K562 (cell line): Measurements from ENCODE around the gene AGRN. TPM values are rescaled to one million over a fixed set of nuclear protein-coding genes. Genes with fewer than 3 reads are reported as not detected.

Experiments used
- ATAC-seq: fragments of 200-7000 bp; cut with Tn5 transposase; 3 replicates; pipeline ENCODE4 v1.9.1; 2020; ENCODE audit warnings: moderate library complexity
- BruUV-seq: library from RNA; stranded (reverse); fragments of 400-500 nt; replicated peaks from 2 replicates; lab custom pipeline; 2021; lab: Mats Ljungman, UMichigan
- CTCF ChIA-PET: fragments of 300-600 bp; formaldehyde crosslinking; extraction: SDS; loops from one replicate; lab custom pipeline; 2021; ENCODE audit warnings: low intra/inter-chr PET ratio; lab: Yijun Ruan, JAX
- POLR2A ChIA-PET: fragments of 300-600, 350-650 bp; sonication (Branson Sonifier 250); formaldehyde crosslinking; extraction: SDS; loops from one replicate; lab custom pipeline; 2021; ENCODE audit warnings: antibody characterized with exemption, inconsistent platforms; lab: Yijun Ruan, JAX
- DNase-seq, 4 experiments: peaks; one replicate each; pipeline versions ENCODE4 v3.0.0 to v3.0.0-alpha.2; 2011 to 2018; ENCODE audit warnings: low spot score in 3 of 4, mixed read lengths in 3 of 4; ENCODE audit errors: extremely low read depth in 1 of 4
- FAIRE-seq: peaks from 2 replicates; lab custom pipeline; 2011; peaks lifted over from hg19 to GRCh38; lab: Jason Lieb, UNC
- H2AFZ ChIP-seq: 2 replicates; pipeline ENCODE4 v1.6.0; 2011; ENCODE audit warnings: low read depth, low read length, control low read depth, inconsistent platforms
- H3K27ac ChIP-seq: fragments of 200-600 bp; 3 replicates; pipeline ENCODE4 v1.8.0; 2011; ENCODE audit warnings: low read depth, mild to moderate bottlenecking, control low read depth, inconsistent platforms, low read length, moderate library complexity, mixed read lengths; ENCODE audit errors: extremely low read depth
- H3K27me3 ChIP-seq, 2 experiments: fragments of 300-600 bp in 1 of 2; 2 replicates in 1 of 2; 3 replicates in 1 of 2; pipeline versions ENCODE4 v1.6.0 to v1.8.0; 2011; ENCODE audit warnings: inconsistent platforms in 2 of 2, low read length in 2 of 2, mild to moderate bottlenecking in 1 of 2, mixed read lengths in 1 of 2, moderate library complexity in 1 of 2; ENCODE audit not compliant: control insufficient read depth in 2 of 2, insufficient read depth in 2 of 2
- H3K36me3 ChIP-seq: fragments of 300-600 bp; 3 replicates; pipeline ENCODE4 v1.8.0; 2011; ENCODE audit warnings: mild to moderate bottlenecking, low read length, inconsistent platforms; ENCODE audit not compliant: control insufficient read depth, insufficient read depth
- H3K4me1 ChIP-seq, 2 experiments: fragments of 200-600 bp in 1 of 2; replicated peaks in 1 of 2; 2 replicates in 1 of 2; 3 replicates in 1 of 2; pipeline versions ENCODE4 v1.5.1 to v1.8.0; 2011; ENCODE audit warnings: inconsistent platforms in 2 of 2, low read length in 2 of 2, mild to moderate bottlenecking in 1 of 2, mixed read lengths in 1 of 2, moderate library complexity in 1 of 2; ENCODE audit not compliant: control insufficient read depth in 2 of 2, insufficient read depth in 2 of 2
- H3K4me2 ChIP-seq: 2 replicates; pipeline ENCODE4 v1.6.1; 2011; ENCODE audit warnings: low read length, control low read depth, inconsistent platforms, mixed read lengths; ENCODE audit not compliant: insufficient read depth
- H3K4me3 ChIP-seq: fragments of 200-600 bp; sonication (generic), shearing (Covaris generic); 2 replicates; pipeline ENCODE4 v1.5.1; 2016; ENCODE audit warnings: control low read depth, inconsistent platforms
- H3K79me2 ChIP-seq: fragments of 200-600 bp; 3 replicates; pipeline ENCODE4 v1.8.0; 2011; ENCODE audit warnings: low read length, inconsistent platforms; ENCODE audit not compliant: control insufficient read depth, insufficient read depth
- H3K9ac ChIP-seq, 2 experiments: 2 replicates each; pipeline versions ENCODE4 v1.6.0 to v1.6.1; 2011; ENCODE audit warnings: low read depth in 2 of 2, low read length in 2 of 2, control low read depth in 1 of 2, inconsistent platforms in 1 of 2, mild to moderate bottlenecking in 1 of 2, mixed read lengths in 1 of 2; ENCODE audit not compliant: insufficient read depth in 1 of 2
- H3K9me1 ChIP-seq: one replicate; pipeline ENCODE4 v1.6.0; 2011; ENCODE audit warnings: inconsistent platforms, mild to moderate bottlenecking, low read length, moderate library complexity; ENCODE audit not compliant: control insufficient read depth, insufficient read depth
- H3K9me3 ChIP-seq: replicated peaks from 2 replicates; pipeline ENCODE4 v1.5.1; 2011; ENCODE audit warnings: low read depth, low read length, inconsistent platforms; ENCODE audit not compliant: control insufficient read depth, insufficient read depth
- H4K20me1 ChIP-seq: replicated peaks from 2 replicates; pipeline ENCODE4 v1.6.1; 2011; ENCODE audit warnings: low read length, inconsistent platforms, mixed read lengths; ENCODE audit not compliant: control insufficient read depth, insufficient read depth
- CBX8 ChIP-seq: fragments of 200-600 bp; sonication (generic); IDR thresholded peaks from 2 replicates; pipeline ENCODE4 v1.6.1; 2012; ENCODE audit warnings: borderline replicate concordance, mixed run types, low read depth, mild to moderate bottlenecking, moderate library complexity, mixed read lengths, low read length, control low read depth, inconsistent platforms; ENCODE audit not compliant: poor library complexity, severe bottlenecking; ENCODE audit errors: extremely low read depth
- EWSR1 ChIP-seq: fragments of 450-650 bp; IDR thresholded peaks from 2 replicates; pipeline ENCODE4 v1.6.1; 2018; ENCODE audit warnings: borderline replicate concordance, mild to moderate bottlenecking, low read depth, moderate library complexity; ENCODE audit not compliant: partially characterized antibody
- HNRNPUL1 ChIP-seq: fragments of 200-400 bp; formaldehyde crosslinking; IDR thresholded peaks from 2 replicates; pipeline ENCODE4 v1.6.1; 2017; ENCODE audit warnings: low read length
- MAZ ChIP-seq, 2 experiments: fragments of 450-650 bp in 1 of 2; sonication (generic) in 1 of 2; formaldehyde crosslinking; IDR thresholded peaks in 1 of 2; conservative IDR thresholded peaks in 1 of 2; 2 replicates each; pipeline versions ENCODE4 v1.4.0 to v1.5.0; 2020; ENCODE audit warnings: mild to moderate bottlenecking in 1 of 2, missing genetic modification reagents in 1 of 2
- NFATC3 ChIP-seq: fragments of 450-650 bp; IDR thresholded peaks from 2 replicates; pipeline ENCODE4 v1.6.1; 2017; ENCODE audit warnings: mild to moderate bottlenecking
- NR2C1 ChIP-seq, 2 experiments: fragments of 450-650 bp; IDR thresholded peaks; 2 replicates each; pipeline ENCODE4 v1.6.1; 2017; ENCODE audit warnings: mild to moderate bottlenecking in 2 of 2, antibody characterized with exemption in 1 of 2, inconsistent platforms in 1 of 2, missing compliant biosample characterization in 1 of 2, missing genetic modification characterization in 1 of 2
- PRMT5 ChIP-seq: sonication (generic); formaldehyde crosslinking; IDR thresholded peaks from 2 replicates; pipeline ENCODE4 v1.5.0; 2020; ENCODE audit warnings: missing genetic modification reagents
- PURB ChIP-seq: sonication (generic); formaldehyde crosslinking; IDR thresholded peaks from 2 replicates; pipeline ENCODE4 v1.9.0; 2021; ENCODE audit warnings: low read depth, mild to moderate bottlenecking, missing genetic modification reagents
- RCOR1 ChIP-seq, 2 experiments: IDR thresholded peaks; 2 replicates each; pipeline ENCODE4 v1.6.1; 2012; ENCODE audit warnings: low read depth in 2 of 2, low read length in 2 of 2, borderline replicate concordance in 1 of 2, improper control_type of control experiment in 1 of 2
- SMC3 ChIP-seq: conservative IDR thresholded peaks from 2 replicates; pipeline ENCODE4 v1.6.1; 2011; ENCODE audit warnings: low read depth, low read length, improper control_type of control experiment; ENCODE audit not compliant: insufficient read depth
- ZC3H8 ChIP-seq: fragments of 450-650 bp; IDR thresholded peaks from 2 replicates; pipeline ENCODE4 v1.6.1; 2017
- ZNF311 ChIP-seq: fragments of 250-450 bp; sonication (Bioruptor Pico); IDR thresholded peaks from 2 replicates; pipeline ENCODE4 v1.4.0; 2020; ENCODE audit warnings: mild to moderate bottlenecking, moderate library complexity
- ZNF431 ChIP-seq: sonication (generic); formaldehyde crosslinking; IDR thresholded peaks from 2 replicates; pipeline ENCODE4 v1.8.0; 2022; ENCODE audit warnings: mild to moderate bottlenecking, missing genetic modification reagents
- ZNF780A ChIP-seq: fragments of 250-450 bp; sonication (Bioruptor Pico); IDR thresholded peaks from 2 replicates; pipeline ENCODE4 v1.5.0; 2021; ENCODE audit warnings: mild to moderate bottlenecking
- ZNF830 ChIP-seq: fragments of 250-450 bp; sonication (Bioruptor Pico); IDR thresholded peaks from 2 replicates; pipeline ENCODE4 v1.5.0; 2021; ENCODE audit warnings: mild to moderate bottlenecking
- ZSCAN29 ChIP-seq: fragments of 450-650 bp; IDR thresholded peaks from 2 replicates; pipeline ENCODE4 v1.6.1; 2017
- WGBS: fragments of 100-300 bp; shearing (Covaris generic); methylation state at CpG from one replicate; pipeline ENCODE4 v1.1.6; 2016; ENCODE audit warnings: low coverage, mixed read lengths; ENCODE audit not compliant: insufficient coverage; ENCODE audit errors: missing lambda C conversion rate; 5-methylcytosine and 5-hydroxymethylcytosine counted together
- in situ Hi-C: fragments of 300-500 bp; cut with MboI; formaldehyde crosslinking; loops from 4 replicates; pipeline ENCODE4 v1.15.0; 2018; ENCODE audit warnings: inconsistent platforms, mixed read lengths
- intact Hi-C: fragments of 100-400 bp; cut with micrococcal nuclease; formaldehyde crosslinking; loops from 2 replicates; pipeline ENCODE4 v1.14.2; 2022
- polyA plus RNA-seq, 8 experiments: library from polyadenylated mRNA; depleted of rRNA in 4 of 8; stranded (reverse) in 5 of 8; unstranded in 3 of 8; fragments of >200 nt; fragmentation: Nextera tagmentation in 2 of 8; fragmentation: Illumina TruSeq in 1 of 8; extraction: Ambion mirVana in 2 of 8; extraction: Trizol in 1 of 8; gene quantifications; 2 replicates each; pipeline versions ENCODE4 v1.2.1 to v1.2.3, GENCODE V29; 2011 to 2014; ENCODE audit warnings: inconsistent platforms in 1 of 8, missing spikeins in 1 of 8
- total RNA-seq, 7 experiments: library from RNA; depleted of rRNA in 6 of 7; stranded (reverse); fragments of >200 nt in 6 of 7; fragmentation: Illumina TruSeq in 2 of 7; extraction: Trizol in 2 of 7; gene quantifications; 2 replicates each; pipeline versions ENCODE4 v1.2.1 to v1.2.3, GENCODE V29; 2011 to 2021; ENCODE audit warnings: low replicate concordance in 1 of 7
- TF ChIP-seq, protein P1 (sequence below): conservative IDR thresholded peaks from 2 replicates; pipeline ENCODE4 v1.6.1; 2011; ENCODE audit warnings: low read depth, mild to moderate bottlenecking, low read length; ENCODE audit not compliant: control insufficient read depth
- TF ChIP-seq, protein P2 (sequence below): sonication (generic); formaldehyde crosslinking; IDR thresholded peaks from 2 replicates; pipeline ENCODE4 v1.8.1; 2022; ENCODE audit warnings: missing genetic modification reagents
- TF ChIP-seq, protein P3 (sequence below): sonication (generic); formaldehyde crosslinking; IDR thresholded peaks from 2 replicates; pipeline ENCODE4 v1.9.0; 2022; ENCODE audit warnings: mild to moderate bottlenecking, missing genetic modification reagents

AGRN gene
- total and polyA plus RNA-seq, 9 of the 15 experiments (the other 6 are each of a cell fraction or from before 2014, with no cell fraction given) = 0.04 to 111 (median 18.1) TPM

DNA sequence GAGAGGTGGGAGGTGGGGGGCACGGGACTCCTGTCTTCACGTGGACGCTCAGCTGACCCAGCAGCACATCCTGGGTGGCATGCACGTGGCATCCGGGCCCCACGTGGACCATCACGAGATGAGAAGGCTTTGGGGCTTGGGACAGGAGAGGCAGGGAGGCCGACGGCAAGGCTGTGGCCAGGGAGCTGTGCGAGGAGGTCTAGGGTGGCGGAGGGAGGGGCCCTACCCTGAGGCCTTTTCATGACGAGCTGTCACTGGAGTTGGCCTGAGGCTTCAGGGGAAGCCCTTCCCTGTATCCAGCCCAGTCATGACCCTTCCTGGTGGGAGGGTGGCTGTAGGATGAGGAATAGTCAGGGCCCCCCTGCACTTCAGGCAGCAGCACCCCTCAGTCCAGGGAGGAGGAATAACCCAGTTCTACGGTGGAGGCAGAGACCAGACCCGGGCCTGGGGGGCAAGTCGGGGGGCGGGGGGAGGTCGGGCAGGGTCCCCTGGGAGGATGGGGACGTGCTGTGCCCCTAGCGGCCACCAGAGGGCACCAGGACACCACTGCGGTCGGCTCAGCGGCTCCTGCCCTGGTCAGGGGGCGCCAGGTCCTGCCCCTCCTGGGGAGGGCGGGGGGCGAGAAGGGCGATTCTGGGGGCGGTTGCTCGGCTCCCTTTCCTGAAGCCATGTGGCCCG, 36.0 kb upstream of the AGRN start:
- in situ Hi-C loops = loop anchor here (10.0 kb wide), 1 partner anchor 81 kb away; no protein-coding TSS in a partner anchor
- Histone ChIP-seq H3K27me3 (peaks cover 39 to 51% of the 10 kb centered on the region in 2 experiments; a peak in 4 of 5 replicates), H4K20me1 (peaks cover 13% of the 10 kb centered on the region), H3K4me2 (no peak overlapping the region), H3K27ac (no peak overlapping the region), H3K9ac (peak overlapping the region in 1 of 2 experiments; percentile 50; a peak in 2 of 4 replicates), H3K4me1 (peaks cover 0 to 51% of the 10 kb centered on the region in 2 experiments; a peak in 2 of 5 replicates), H3K9me3 (no peaks in the 10 kb centered on the region), H3K36me3 (no peaks in the 10 kb centered on the region), H3K79me2 (no peaks in the 10 kb centered on the region), H3K9me1 (no peaks in the 10 kb centered on the region), H3K4me3 (no peak overlapping the region), H2AFZ (no peak overlapping the region)
- ATAC-seq (peak; percentile 82), DNase-seq (peak; percentile 69 to 90 (median 88)), FAIRE-seq (no peak)
- CTCF ChIA-PET = interaction anchor here (0.8 to 2.9 kb wide), 5 partner anchors 10 to 307 kb away, joined by 3 to 27 read pairs (median 8); no protein-coding TSS in a partner anchor
- POLR2A ChIA-PET = interaction anchor here (0.6 to 1.4 kb wide), 4 partner anchors 11 to 280 kb away, joined by 3 to 7 read pairs (median 6); no protein-coding TSS in a partner anchor
- no TSS peak for BruUV-seq
- WGBS = 4% methylated on average over 23 of the region's 29 CpGs
- intact Hi-C loops = loop anchor here (1.0 to 10.0 kb wide), 2 partner anchors 79 to 311 kb away; no protein-coding TSS in a partner anchor
- peak in 1 of 2 experiments; percentile 59; a peak in 1 of 4 replicates for TF ChIP-seq RCOR1 (IDR thresholded peaks at IDR 0.05; ENCODE audit: borderline replicate concordance in 1 of 2, low read depth in 2 of 2, low read length in 2 of 2)
- TF ChIP-seq, protein P1, sequence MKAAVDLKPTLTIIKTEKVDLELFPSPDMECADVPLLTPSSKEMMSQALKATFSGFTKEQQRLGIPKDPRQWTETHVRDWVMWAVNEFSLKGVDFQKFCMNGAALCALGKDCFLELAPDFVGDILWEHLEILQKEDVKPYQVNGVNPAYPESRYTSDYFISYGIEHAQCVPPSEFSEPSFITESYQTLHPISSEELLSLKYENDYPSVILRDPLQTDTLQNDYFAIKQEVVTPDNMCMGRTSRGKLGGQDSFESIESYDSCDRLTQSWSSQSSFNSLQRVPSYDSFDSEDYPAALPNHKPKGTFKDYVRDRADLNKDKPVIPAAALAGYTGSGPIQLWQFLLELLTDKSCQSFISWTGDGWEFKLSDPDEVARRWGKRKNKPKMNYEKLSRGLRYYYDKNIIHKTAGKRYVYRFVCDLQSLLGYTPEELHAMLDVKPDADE = 0 out of 2 replicates have a peak, but pooled peaks have one; percentile 32
- TF ChIP-seq EWSR1 = no peak
- TF ChIP-seq NR2C1 (IDR thresholded peaks at IDR 0.05) = no peak
- no peak for TF ChIP-seq NR2C1 (tag; IDR thresholded peaks at IDR 0.05)
- TF ChIP-seq ZNF431 = no peak
- TF ChIP-seq ZNF311 = no peak
- TF ChIP-seq CBX8 = no peak
- TF ChIP-seq SMC3 = peak; percentile 79
- no peak for TF ChIP-seq ZC3H8
- no peak for TF ChIP-seq ZNF830 (CRISPR knock-in tag)
- TF ChIP-seq PURB (CRISPR knock-in tag) = no peak
- TF ChIP-seq ZSCAN29 = no peak
- no peak for TF ChIP-seq NFATC3
- peak in 1 of 2 experiments; percentile 9; a peak in 1 of 4 replicates for TF ChIP-seq MAZ (CRISPR knock-in tag; conservative IDR thresholded peaks at IDR 0.05 in 1 of 2, IDR thresholded peaks at IDR 0.05 in 1 of 2)
- TF ChIP-seq ZNF780A (CRISPR knock-in tag) = no peak
- TF ChIP-seq PRMT5 (CRISPR knock-in tag) = no peak
- TF ChIP-seq, protein P2, sequence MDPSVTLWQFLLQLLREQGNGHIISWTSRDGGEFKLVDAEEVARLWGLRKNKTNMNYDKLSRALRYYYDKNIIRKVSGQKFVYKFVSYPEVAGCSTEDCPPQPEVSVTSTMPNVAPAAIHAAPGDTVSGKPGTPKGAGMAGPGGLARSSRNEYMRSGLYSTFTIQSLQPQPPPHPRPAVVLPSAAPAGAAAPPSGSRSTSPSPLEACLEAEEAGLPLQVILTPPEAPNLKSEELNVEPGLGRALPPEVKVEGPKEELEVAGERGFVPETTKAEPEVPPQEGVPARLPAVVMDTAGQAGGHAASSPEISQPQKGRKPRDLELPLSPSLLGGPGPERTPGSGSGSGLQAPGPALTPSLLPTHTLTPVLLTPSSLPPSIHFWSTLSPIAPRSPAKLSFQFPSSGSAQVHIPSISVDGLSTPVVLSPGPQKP (CRISPR knock-in tag) = no peak
- no peak for TF ChIP-seq HNRNPUL1
- TF ChIP-seq, protein P3, sequence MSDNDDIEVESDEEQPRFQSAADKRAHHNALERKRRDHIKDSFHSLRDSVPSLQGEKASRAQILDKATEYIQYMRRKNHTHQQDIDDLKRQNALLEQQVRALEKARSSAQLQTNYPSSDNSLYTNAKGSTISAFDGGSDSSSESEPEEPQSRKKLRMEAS (CRISPR knock-in tag) = peak; percentile 27; the same call in 1 of the 2 replicates
